ENCODE results near the gene CDC25B.

- TF ChIP-seq EP300 (IDR thresholded peaks at IDR 0.05) (no peak), CTCF (IDR thresholded peaks at IDR 0.05) (no peak), POLR2AphosphoS5 (IDR thresholded peaks at IDR 0.05) (no peak), POLR2A (IDR thresholded peaks at IDR 0.05) (no peak)
Measured at GRCh38 chr20:3786126-3786484, 10.0 kb upstream of the CDC25B start.

Measured in gastroesophageal sphincter (tissue), 3 donors.